ENCODE results near the gene NEURL3. TPM values are rescaled to one million over a fixed set of nuclear protein-coding genes. Genes with fewer than 3 reads are reported as not detected.

NEURL3 gene
- total and polyA plus RNA-seq, 2 donors (not counting 1 experiment from before 2014, with no cell fraction given) = not detected

- intact Hi-C loops (cut with micrococcal nuclease) = loop anchor here (1.0 kb wide), 2 partner anchors 9 to 27 kb away; partner anchors contain the start of gene ARID5A
- Histone ChIP-seq H3K9me3 (ENCODE audit: control extremely low read depth in 1 of 3, control insufficient read depth in 2 of 3, insufficient read depth in 1 of 3, low read length in 2 of 3) (no peaks in the 10 kb centered on the region), H4K20me1 (ENCODE audit: control insufficient read depth, insufficient read depth, low read length, poor library complexity, severe bottlenecking) (no peaks in the 10 kb centered on the region), H3K36me3 (replicated peaks in 1 of 2; ENCODE audit: control extremely low read depth in 1 of 2, control insufficient read depth in 1 of 2, extremely low read depth in 1 of 2, insufficient read depth in 2 of 2, low read length in 1 of 2) (no peaks in the 10 kb centered on the region), H3K9ac (ENCODE audit: low read length) (peak overlapping the region; percentile 75), H3K4me3 (ENCODE audit: control extremely low read depth in 1 of 5, extremely low read depth in 1 of 5, insufficient read depth in 1 of 5, low read depth in 2 of 5, low read length in 4 of 5) (peak overlapping the region; percentile 31 to 75 (median 64)), H3K27me3 (replicated peaks in 1 of 4; ENCODE audit: control extremely low read depth in 1 of 4, control insufficient read depth in 3 of 4, insufficient read depth in 4 of 4, low read length in 3 of 4) (peaks cover 0 to 17% (median 0%) of the 10 kb centered on the region in 4 experiments), H3K27ac (ENCODE audit: low read length in 2 of 2) (peak overlapping the region in 1 of 2 donors; percentile 60), H2AFZ (ENCODE audit: insufficient read depth, low read depth, low read length, poor library complexity, severe bottlenecking) (peak overlapping the region; percentile 91), H3K79me2 (ENCODE audit: control insufficient read depth, insufficient read depth, low read length) (no peaks in the 10 kb centered on the region), H3K4me2 (replicated peaks; ENCODE audit: low read depth, low read length, poor library complexity, severe bottlenecking) (peak overlapping the region; percentile 81), H3K4me1 (ENCODE audit: control insufficient read depth in 2 of 2, insufficient read depth in 2 of 2, low read length in 2 of 2) (peaks cover 21 to 47% of the 10 kb centered on the region in 2 donors)
- ATAC-seq (ENCODE audit: low read depth) = peak; percentile 32
- under 1% methylated on average over 22 of the region's 51 CpGs for WGBS (ENCODE audit: insufficient coverage)
- peak; percentile 66 for DNase-seq
- Mint-ChIP-seq H3K27me3 (peaks cover 4% of the 10 kb centered on the region), H3K9me3 (ENCODE audit: insufficient read depth) (no peaks in the 10 kb centered on the region), H3K27ac (peak overlapping the region; percentile 78), H3K4me3 (peak overlapping the region; percentile 87), H3K4me1 (peaks cover 48% of the 10 kb centered on the region)
- CTCF ChIA-PET = interaction anchor here (0.5 to 9.1 kb wide), 12 partner anchors 8 to 389 kb away, joined by 3 to 84 read pairs (median 5); partner anchors contain the start of gene ASTL
- TF ChIP-seq EZH2 (IDR thresholded peaks at IDR 0.05; ENCODE audit: borderline replicate concordance, insufficient read depth, low read depth, low read length, poor library complexity, severe bottlenecking) (no peak), CTCF (IDR thresholded peaks at IDR 0.05) (peak; percentile 50)
- POLR2A ChIA-PET = interaction anchor here (0.6 to 2.8 kb wide), 7 partner anchors 8 to 223 kb away, joined by 3 to 27 read pairs (median 3); partner anchors contain the start of gene ARID5A
Measured at GRCh38 chr2:96527286-96528005, 22.3 kb upstream of the NEURL3 start.

Data from B cell (primary cell).